Loucy (cell line): ENCODE results near the gene MTHFD2L.

Experiments used
- H2AFZ ChIP-seq: fragments of 200-600 bp; sonication (generic); 2 replicates; pipeline ENCODE4 v1.6.0; 2016; ENCODE audit warnings: antibody characterized with exemption, mild to moderate bottlenecking, low read length, moderate library complexity
- H3F3A ChIP-seq: fragments of 200-600 bp; 2 replicates; pipeline ENCODE4 v1.6.0; 2016; ENCODE audit warnings: antibody characterized with exemption, low read depth, mild to moderate bottlenecking
- H3K27me3 ChIP-seq: fragments of 200-600 bp; sonication (generic); 2 replicates; pipeline ENCODE4 v1.6.1; 2014; ENCODE audit warnings: low read length, mild to moderate bottlenecking; ENCODE audit not compliant: insufficient read depth, poor library complexity, severe bottlenecking
- H3K36me3 ChIP-seq: fragments of 200-600 bp; sonication (generic); 2 replicates; pipeline ENCODE4 v1.6.1; 2016; ENCODE audit warnings: low read length; ENCODE audit not compliant: insufficient read depth
- H3K4me1 ChIP-seq: fragments of 200-600 bp; sonication (generic); 2 replicates; pipeline ENCODE4 v1.5.1; 2014; ENCODE audit warnings: low read length, mild to moderate bottlenecking; ENCODE audit not compliant: insufficient read depth, poor library complexity, severe bottlenecking
- H3K4me2 ChIP-seq: fragments of 200-600 bp; sonication (generic); 2 replicates; pipeline ENCODE4 v1.6.0; 2014; ENCODE audit warnings: antibody characterized with exemption, low read length, low read depth, mild to moderate bottlenecking; ENCODE audit not compliant: poor library complexity, severe bottlenecking
- H3K4me3 ChIP-seq: fragments of 200-600 bp; sonication (generic); 2 replicates; pipeline ENCODE4 v1.5.1; 2014; ENCODE audit warnings: low read length, mild to moderate bottlenecking, mixed read lengths; ENCODE audit not compliant: poor library complexity, severe bottlenecking
- H3K79me2 ChIP-seq: fragments of 200-600 bp; sonication (generic); 2 replicates; pipeline ENCODE4 v1.6.1; 2014; ENCODE audit warnings: low read length; ENCODE audit not compliant: insufficient read depth
- H3K9ac ChIP-seq: fragments of 200-600 bp; sonication (generic); 2 replicates; pipeline ENCODE4 v1.6.0; 2014; ENCODE audit warnings: mild to moderate bottlenecking, low read depth, low read length, moderate library complexity; ENCODE audit not compliant: poor library complexity, severe bottlenecking
- H3K9me2 ChIP-seq: fragments of 200-600 bp; sonication (generic); replicated peaks from 2 replicates; pipeline ENCODE4 v1.6.1; 2016; ENCODE audit warnings: low read depth, low read length, mixed read lengths
- H3K9me3 ChIP-seq: fragments of 200-600 bp; sonication (generic); 2 replicates; pipeline ENCODE4 v1.6.1; 2014; ENCODE audit warnings: mild to moderate bottlenecking, antibody characterized with exemption, low read length, low read depth; ENCODE audit not compliant: insufficient read depth
- H4K20me1 ChIP-seq: fragments of 200-600 bp; sonication (generic); 2 replicates; pipeline ENCODE4 v1.6.0; 2014; ENCODE audit warnings: antibody characterized with exemption, low read length, mild to moderate bottlenecking; ENCODE audit not compliant: insufficient read depth, poor library complexity, severe bottlenecking
- EZH2phosphoT487 ChIP-seq: fragments of 200-600 bp; IDR thresholded peaks from 2 replicates; pipeline ENCODE4 v1.6.1; 2018; ENCODE audit warnings: antibody characterized with exemption, mild to moderate bottlenecking, moderate library complexity, borderline replicate concordance
- TF ChIP-seq, protein P1 (sequence below): fragments of 200-600 bp; sonication (generic); conservative IDR thresholded peaks from 2 replicates; pipeline ENCODE4 v1.5.1; 2014; ENCODE audit warnings: mild to moderate bottlenecking, antibody characterized with exemption, low read length

The MTHFD2L gene

DNA sequence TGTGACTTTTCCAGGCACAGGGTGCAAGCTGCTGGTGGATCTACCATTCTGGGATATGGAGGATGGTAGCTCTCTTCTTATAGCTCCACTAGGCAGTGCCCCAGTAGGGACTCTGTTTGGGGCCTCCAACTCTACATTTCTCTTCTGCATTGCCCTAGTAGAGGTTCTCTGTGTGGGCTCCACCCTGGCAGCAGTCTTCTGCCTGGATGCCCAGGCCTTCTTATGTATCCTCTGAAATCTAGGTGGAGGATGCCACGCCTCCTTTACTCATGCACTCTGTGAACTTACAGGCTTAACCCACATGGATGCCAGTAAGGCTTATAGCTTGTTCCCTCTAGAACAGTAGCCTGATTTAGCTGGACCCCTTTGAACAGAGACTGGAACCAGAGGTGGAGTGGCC, 186.1 kb downstream of the MTHFD2L start:
- Histone ChIP-seq H2AFZ (no peak overlapping the region), H3F3A (no peaks in the 10 kb centered on the region), H3K4me2 (no peak overlapping the region), H3K27me3 (no peaks in the 10 kb centered on the region), H3K9me2 (no peaks in the 10 kb centered on the region), H3K9ac (no peak overlapping the region), H3K36me3 (no peaks in the 10 kb centered on the region), H3K4me1 (no peaks in the 10 kb centered on the region), H4K20me1 (no peaks in the 10 kb centered on the region), H3K79me2 (no peaks in the 10 kb centered on the region), H3K9me3 (peaks cover 7% of the 10 kb centered on the region; the same call in 1 of the 2 replicates), H3K4me3 (no peak overlapping the region)
- no peak for TF ChIP-seq EZH2phosphoT487
- TF ChIP-seq, protein P1, sequence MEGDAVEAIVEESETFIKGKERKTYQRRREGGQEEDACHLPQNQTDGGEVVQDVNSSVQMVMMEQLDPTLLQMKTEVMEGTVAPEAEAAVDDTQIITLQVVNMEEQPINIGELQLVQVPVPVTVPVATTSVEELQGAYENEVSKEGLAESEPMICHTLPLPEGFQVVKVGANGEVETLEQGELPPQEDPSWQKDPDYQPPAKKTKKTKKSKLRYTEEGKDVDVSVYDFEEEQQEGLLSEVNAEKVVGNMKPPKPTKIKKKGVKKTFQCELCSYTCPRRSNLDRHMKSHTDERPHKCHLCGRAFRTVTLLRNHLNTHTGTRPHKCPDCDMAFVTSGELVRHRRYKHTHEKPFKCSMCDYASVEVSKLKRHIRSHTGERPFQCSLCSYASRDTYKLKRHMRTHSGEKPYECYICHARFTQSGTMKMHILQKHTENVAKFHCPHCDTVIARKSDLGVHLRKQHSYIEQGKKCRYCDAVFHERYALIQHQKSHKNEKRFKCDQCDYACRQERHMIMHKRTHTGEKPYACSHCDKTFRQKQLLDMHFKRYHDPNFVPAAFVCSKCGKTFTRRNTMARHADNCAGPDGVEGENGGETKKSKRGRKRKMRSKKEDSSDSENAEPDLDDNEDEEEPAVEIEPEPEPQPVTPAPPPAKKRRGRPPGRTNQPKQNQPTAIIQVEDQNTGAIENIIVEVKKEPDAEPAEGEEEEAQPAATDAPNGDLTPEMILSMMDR: no peak
